VCaP (cell line): ENCODE results near the gene KHDC1L.

Experiments used
- H3K27ac ChIP-seq: fragments of 450-650 bp; 2 replicates; pipeline ENCODE4 v1.5.1; 2017
- TF ChIP-seq, protein P1 (sequence below): fragments of 450-650 bp; conservative IDR thresholded peaks from 2 replicates; pipeline ENCODE4 v1.5.1; 2017; ENCODE audit warnings: mild to moderate bottlenecking, moderate library complexity

Gene KHDC1L

DNA sequence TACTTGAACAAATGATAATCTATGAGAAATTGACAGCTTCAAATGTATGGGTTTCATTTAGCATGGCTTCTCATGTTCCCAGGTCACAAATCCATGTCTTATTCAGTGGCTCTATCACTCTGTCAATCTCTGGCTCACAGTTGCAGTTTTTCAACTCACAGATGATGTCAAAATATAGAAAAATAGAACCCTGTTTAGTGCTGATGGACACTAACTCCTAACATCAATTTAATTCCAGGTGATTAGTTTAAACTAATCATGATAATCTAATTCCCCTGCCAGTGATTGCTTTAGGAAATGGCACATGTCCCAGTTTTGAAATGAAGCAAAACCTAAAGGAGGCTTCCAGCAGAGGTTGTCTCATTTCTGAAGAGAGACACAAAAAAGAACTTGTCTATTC is 24.7 kb upstream of the KHDC1L start:
- TF ChIP-seq, protein P1, sequence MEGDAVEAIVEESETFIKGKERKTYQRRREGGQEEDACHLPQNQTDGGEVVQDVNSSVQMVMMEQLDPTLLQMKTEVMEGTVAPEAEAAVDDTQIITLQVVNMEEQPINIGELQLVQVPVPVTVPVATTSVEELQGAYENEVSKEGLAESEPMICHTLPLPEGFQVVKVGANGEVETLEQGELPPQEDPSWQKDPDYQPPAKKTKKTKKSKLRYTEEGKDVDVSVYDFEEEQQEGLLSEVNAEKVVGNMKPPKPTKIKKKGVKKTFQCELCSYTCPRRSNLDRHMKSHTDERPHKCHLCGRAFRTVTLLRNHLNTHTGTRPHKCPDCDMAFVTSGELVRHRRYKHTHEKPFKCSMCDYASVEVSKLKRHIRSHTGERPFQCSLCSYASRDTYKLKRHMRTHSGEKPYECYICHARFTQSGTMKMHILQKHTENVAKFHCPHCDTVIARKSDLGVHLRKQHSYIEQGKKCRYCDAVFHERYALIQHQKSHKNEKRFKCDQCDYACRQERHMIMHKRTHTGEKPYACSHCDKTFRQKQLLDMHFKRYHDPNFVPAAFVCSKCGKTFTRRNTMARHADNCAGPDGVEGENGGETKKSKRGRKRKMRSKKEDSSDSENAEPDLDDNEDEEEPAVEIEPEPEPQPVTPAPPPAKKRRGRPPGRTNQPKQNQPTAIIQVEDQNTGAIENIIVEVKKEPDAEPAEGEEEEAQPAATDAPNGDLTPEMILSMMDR, result no peak
- peak overlapping the region; percentile 20 for H3K27ac ChIP-seq

DNA sequence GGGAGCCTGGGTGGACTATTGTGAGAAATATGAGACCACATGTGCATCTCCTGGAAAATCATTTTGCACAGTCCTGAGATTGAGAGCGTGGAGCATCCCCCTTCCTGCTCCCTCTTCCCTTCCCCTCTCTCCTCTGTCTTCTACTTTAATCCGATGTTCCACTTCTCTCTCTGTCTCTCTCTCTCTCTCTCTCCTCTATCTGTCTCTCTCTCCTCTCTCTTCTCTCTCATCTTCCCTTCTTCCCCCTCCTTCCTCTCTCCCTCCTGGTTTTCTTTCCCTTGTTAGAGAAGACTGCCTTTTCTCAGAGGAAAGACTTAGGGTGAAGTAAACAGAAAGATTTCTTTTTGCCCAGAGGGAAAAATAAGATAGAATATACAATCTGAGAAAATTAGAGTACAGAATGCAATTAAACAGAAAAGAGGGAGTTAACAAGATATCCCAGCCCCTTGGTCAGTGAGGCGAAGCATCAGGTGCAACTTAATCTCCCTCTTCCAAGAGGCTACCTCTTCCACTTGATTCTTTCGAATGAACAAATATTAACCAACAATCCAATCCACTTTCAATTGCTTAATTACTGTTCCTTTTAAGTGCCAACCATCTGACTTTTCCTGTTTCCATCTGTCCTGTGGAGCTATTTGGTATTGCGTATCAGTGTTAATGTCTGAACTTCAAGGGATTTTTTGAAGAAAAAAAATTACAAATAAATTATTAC is 23.1 kb upstream of the KHDC1L start:
- H3K27ac ChIP-seq, result no peak overlapping the region
- TF ChIP-seq, protein P1, result no peak

DNA sequence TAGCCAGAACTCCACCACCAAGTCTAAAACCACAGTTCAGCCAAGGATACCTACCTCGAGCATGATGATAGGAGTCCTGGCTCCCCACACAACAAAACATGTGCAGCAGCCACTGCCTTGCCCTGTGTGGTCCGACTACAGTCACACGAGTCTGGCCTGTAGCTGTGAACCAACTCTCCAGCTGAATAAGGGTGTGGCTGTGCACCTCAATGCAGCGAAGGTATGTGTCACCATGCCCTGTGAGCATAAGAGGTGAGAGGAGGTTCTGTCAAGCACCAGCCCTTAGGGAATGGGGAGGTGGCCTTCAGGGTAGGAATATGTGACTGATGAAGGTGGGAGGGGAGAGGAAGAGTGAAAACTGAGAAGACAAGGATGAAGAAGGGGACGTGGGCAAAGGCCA is 16.7 kb upstream of the KHDC1L start:
- TF ChIP-seq, protein P1, result no peak
- H3K27ac ChIP-seq, result no peak overlapping the region

DNA sequence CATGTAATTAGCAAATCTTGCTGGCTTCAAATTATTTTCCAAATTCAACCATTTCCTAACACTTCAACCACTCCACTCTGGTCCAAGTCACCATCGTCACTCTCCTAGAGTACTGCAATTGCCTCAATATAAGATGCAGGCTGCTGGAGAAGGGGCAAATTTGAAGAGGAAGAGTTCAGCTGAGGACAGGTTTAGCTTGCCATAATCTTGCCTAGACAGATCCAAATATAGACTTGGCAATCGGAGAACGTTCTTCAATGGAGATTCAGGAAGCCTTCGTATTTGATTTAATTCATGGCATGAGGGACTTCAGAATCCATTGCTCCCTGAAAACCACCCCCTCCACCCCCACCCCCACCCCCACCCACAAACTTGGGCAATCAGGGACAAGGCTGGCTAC is 15.4 kb upstream of the KHDC1L start:
- no peak overlapping the region for H3K27ac ChIP-seq
- TF ChIP-seq, protein P1, result no peak

DNA sequence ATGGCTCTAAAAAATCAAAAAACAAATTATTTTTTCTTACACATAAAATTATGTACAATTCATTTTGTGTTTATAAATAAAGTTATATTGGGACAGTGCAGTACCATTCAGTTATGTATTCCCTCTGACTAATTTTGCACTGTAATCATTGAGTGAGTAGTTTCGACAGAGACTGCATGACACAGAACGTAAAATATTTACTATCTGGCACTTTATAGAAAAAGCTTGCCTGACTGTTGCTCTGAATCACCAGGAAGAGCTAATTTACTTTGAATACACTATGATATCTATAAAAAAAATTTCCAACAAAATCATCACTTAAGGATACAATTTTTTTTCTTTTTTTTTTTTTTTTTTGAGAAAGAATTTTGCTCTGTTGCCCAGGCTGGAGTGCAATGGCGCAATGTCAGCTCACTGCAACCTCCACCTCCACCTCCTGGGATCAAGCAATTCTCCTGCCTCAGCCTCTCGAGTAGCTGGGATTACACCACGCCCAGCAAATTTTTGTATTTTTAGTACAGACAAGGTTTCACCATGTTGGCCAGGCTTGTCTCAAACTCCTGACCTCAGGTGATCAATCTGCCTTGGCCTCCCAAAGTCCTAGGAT is 11.0 kb upstream of the KHDC1L start:
- TF ChIP-seq, protein P1, result no peak
- no peak overlapping the region for H3K27ac ChIP-seq

DNA sequence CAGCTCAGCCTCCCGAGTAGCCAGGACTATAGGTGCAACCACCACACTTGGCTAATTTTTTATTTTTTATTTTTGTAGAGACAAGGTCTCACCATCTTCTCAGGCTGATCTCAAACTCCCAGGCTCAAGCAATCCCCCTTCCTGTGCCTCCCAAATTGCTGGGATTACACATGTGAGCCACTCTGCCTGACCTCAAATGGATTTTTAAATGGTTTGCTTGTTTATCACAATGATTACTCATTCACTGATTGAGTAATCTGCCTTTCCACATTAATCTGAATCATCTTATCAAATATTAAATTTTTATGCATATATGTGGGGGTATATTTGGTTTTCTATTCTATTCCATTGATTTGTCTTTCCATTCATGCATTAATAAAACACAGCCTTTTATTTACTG is 9.4 kb upstream of the KHDC1L start:
- H3K27ac ChIP-seq, result no peak overlapping the region
- TF ChIP-seq, protein P1, result no peak

DNA sequence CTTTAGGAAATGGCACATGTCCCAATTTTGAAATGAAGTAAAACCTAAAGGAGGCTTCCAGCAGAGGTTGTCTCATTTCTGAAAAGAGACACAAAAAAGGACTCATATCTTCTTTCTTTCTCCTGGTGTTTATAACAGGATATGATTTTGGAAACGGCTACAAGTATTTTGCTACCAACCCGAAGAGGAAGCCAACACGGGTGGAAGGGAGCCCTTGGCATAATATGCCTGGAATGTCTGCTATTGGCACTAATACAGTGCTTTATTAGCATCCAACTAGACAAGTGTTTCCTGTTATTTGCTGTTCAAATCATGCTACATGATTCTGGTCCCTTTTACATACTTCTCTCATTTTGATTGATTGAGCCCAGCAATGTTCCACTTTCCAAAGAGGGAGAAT is 8.7 kb upstream of the KHDC1L start:
- H3K27ac ChIP-seq, result peak overlapping the region; percentile 31; the same call in 1 of the 2 replicates

DNA sequence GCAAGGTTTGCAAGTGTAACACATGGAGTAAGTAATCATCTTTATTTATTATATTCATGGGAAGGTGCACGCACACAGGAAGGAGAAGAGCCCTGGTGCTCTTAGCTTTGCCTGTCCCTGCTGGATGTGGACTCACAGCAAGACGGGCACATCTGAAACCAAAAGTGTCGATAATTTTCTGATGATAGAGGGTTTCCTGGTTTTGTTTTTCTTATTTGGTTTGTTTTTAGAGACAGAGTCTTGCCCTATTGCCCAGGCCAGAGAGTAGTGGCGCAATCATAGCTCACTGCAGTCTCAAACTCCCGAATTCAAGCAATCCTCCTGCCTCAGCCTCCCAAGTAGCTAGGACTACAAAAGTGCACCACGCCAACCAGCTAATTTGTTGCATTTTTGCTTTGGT is 7.8 kb upstream of the KHDC1L start:
- TF ChIP-seq, protein P1, result no peak
- 0 out of 2 replicates have a peak overlapping the region, but pooled peaks have one; percentile 31 for H3K27ac ChIP-seq
